HG03558 (cell line): ENCODE results near the gene VSIG10L.

Source experiments
- ATAC-seq: cut with Tn5 transposase; IDR thresholded peaks from one replicate; pipeline ENCODE4 v1.9.1; 2021; ENCODE audit warnings: moderate number of reproducible peaks; ENCODE audit not compliant: unreplicated experiment; ENCODE audit errors: extremely low read depth

The VSIG10L gene

DNA sequence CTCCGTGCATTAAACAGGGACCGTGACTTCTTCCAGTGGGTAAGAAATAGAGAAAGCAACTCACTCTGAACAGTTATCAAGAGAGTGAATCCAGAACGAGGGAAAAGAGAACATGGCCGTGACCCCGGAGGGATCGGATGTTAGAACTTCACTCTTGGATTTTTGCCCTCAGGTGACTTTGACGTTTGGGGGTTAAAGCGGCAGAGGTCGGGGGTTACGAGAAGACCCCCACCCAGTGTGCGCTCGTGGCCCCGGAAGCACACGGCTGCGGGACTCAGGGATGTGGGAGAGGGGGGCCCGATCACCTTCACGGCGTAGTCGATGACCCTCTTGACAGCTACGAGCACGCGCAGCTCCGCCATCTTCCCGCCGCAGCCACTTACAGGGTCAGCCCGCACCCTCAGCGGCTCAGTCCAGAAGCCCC is 24.0 kb upstream of the VSIG10L start, which contains the start of gene ETFB:
Gene ETFB, minus strand, starts transcription at position 424 of the 424 bp plus-strand sequence. Its CDS starts 62 bp downstream, at position 362.
- ATAC-seq = no peak

DNA sequence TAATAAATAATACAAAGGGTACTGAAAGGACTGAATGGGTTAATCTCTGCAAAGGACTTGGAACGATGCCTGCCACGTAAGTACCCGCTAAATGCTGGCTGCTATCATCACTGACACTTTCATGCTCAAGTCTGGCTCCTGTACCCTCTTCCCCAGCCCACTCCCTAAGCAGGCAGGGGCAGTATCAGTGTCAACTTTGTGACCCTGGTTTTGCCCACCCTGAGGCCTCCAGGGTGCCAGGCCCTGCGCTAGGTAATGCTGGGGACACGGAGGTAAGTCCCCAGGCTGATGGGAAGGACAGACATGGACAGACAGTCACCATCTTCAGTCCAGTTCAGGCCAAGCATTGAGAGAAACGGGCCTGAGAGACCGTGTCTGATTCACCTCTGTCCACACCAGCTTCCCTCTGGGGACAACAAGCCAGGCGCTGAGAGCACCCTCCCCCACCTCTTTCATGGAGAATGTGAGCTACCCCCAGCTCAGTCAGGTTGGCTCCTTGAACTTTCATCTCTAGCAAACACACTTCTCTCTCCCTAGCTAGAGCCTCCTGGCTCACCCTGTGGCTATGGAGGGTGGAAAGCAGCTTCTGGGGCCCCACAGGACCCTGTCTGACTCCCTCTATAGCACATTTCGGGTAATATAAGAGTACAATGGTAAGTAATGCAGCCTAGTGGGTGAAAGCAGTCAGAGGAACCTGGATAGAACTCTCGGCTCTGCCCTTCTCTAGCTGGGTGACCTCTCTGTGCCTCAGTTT is 23.4 kb upstream of the VSIG10L start:
- ATAC-seq = no peak

DNA sequence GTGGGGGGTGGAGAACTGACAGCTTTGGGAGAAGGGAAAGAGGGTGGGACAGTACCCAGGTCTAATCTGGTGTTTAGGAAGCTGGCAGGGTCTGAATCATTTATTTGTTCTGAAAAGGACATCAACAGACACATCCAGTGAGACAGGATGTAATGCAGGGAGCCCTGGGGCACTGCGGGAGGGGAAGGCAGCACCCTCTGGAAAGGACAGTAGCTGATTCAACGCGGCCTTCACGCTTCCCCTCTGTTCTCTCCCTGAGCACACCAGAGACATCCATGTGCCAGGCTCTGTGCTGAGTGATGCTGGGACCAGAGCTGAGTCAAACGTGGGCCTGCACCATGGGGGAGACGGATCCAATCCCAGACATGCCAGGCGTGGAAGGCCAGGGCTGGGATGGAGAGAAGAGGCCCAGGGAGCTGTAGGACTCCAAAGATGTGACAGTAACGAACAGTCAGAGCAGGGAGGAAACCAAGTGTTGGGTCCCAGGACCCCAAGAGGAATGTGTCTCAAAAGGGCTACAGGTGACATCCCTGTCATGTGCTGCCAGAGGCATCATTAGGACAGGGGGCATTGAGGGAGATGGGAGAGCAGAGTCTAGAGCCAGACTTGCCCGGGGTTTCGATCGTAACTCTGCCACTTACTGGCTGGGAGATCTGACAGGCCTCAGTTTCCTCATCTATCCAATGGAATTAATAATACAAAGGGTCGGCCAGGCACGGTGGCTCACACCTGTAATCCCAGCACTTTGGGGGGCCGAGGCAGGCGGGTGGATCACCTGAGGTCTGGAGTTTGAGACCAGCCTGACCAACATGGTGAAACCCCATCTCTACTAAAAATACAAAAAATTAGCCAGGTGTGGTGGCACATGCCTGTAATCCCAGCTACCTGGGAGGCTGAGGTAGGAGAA is 22.5 kb upstream of the VSIG10L start:
- no peak for ATAC-seq

DNA sequence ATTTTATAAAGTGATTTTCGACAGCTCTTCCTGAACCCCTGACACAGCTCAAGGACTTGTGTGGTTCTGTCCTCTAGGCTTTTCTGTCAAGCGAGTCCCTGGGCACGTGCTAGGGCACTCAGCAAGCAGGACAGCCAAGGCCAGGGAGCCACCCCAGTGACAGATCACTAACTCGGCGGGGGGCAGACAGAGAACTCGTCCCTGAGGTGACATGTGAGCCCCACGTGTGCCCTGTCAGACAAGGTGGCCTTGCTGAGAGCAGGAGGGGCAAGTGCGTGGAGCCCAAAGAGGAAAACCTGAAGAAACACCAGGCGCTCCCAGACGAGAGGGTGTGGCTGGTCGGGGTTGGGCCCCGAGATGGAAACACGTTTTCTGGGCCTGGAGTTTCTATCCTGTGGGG is 19.3 kb upstream of the VSIG10L start:
- ATAC-seq = no peak

DNA sequence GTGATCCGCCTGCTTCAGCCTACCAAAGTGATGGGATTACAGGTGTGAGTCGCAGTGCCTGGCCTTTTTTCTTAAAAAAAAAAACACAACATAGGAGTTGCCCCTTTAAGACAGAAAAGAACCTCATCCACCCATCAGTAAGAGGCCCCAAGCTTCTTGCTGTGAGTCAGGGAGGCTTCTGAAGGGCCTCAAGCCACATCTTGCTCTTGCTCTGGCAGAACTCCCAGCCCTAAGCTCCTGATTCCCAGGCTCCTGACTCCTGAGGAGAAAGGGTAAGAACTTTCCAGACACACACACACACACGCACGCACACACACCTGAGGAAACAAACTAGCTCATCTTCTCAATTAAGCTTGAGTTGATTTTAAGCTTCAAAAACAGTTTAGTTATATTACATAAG is 17.4 kb upstream of the VSIG10L start:
- ATAC-seq = no peak

DNA sequence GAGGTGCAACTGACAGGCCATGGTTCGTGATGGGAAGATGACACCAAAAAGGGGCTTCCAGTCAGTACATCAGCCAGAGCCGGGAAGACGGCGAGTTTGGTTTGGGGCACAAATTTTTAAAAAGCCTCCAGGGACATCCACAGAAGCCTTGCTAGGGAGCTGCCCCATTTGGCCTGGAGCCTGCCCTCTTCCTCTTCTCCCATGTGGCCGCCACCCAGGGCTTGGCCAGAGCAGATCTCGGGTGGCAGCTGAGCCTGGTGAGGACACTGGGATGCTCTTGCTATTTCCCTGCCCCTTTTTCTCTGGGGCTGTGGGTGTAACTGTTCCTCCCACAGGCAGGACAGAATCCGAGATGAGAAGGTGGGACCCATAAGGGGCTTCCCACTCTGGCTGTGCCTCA is 16.0 kb upstream of the VSIG10L start:
- no peak for ATAC-seq

DNA sequence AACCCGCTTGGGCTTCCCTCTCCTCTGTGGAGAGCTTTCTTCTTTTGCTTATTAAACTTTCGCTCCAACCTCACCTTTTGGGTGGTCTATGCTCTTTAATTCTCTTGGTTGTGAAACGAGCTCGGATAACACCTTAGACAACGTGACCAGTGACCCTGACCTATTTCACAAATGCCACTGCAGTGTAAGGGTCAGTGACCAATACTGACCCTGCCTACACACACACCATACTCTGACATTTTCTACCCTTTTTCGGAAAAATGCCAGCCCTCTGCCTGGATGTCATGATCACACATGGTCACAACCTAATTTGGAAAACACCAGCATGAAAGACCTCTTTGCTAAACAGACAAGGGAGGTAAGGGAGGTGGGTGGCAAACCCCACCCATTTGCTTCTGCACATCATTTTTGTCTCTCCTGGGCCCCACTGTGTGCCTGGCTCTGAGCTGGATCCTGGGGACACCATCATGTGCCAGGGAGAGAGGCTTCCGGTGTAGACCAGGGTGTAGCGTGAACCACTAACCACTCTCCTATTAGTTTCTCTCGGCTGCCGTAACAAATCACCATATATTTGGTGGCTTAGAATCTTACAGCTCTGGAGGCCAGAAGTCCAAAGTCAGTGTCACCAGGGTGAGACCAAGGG is 14.3 kb upstream of the VSIG10L start:
- ATAC-seq = no peak

DNA sequence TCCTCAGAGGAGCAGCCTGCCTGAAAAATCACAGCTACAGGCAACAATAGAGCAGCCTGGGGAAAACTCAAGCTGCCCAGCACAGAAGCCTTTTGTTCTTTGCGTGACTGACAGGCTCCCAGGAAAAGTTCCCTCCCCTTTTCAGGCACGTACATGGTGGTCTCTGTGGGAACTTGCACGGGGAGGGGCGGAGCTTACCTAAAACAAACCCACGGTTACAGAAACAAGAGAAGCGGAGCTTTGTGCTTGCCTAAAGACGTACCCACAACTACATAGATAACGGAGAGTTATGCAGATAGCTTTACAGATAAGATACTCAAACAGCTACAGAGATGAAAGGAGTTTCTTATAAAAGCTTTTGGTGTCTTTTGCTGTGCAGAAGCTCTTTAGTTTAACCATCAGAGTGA is 12.8 kb upstream of the VSIG10L start:
- ATAC-seq = no peak

DNA sequence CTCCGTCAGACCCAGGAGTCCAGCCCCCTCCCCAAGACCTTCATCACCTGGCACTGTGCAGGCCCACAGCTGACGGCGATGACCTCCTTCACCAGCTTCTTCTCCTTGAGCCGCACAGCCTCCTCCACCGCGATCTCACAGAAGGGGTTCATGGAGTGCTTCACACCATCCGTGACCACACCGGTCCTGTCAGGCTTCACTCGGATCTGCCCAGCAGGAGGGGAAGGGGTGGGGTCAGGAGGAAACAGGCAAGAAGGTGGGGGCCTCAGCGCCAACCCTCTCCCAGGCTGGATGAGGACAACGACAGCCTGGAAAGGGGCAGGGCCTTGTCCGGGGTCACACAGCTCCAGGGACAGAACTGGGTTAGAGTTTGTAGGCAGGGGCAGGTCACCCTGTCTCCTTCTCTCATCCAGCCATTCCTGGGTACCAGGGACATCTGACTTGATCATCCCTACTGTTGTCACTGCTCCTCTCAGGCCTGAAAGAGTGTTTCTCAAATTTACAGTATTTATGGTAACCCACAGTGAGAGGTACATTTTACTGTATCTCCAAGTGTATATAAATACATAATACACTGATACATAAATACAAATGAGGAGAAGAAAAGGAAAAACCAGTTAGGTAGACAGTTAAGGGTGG is 12.3 kb upstream of the VSIG10L start:
- ATAC-seq = no peak

DNA sequence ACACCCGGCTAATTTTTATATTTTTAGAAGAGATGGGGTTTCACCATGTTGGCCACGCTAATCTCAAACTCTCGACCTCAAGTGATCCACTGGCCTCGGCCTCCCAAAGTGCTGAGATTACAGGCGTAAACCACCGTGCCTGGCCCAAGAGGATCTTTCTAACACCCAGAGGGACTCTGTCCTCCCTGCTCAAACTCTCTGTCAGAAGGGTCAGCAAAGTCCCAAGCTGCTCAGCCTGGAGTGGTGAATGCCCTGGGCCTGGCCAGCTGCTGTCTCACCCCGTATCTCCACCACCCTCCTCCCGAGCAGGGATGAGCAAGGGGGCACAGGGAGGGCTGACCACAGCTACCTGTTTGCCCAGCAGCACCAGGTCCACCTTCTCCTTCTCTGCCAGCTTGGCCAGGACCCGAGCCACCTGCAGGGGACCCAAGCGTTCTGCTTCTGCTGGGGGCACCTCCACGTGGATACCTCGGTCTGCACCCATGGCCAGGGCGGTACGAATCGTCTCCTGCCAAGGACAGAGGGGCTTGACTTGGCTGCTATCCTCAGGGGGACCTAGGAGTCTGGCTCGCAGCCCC is 10.9 kb upstream of the VSIG10L start:
- no peak for ATAC-seq

DNA sequence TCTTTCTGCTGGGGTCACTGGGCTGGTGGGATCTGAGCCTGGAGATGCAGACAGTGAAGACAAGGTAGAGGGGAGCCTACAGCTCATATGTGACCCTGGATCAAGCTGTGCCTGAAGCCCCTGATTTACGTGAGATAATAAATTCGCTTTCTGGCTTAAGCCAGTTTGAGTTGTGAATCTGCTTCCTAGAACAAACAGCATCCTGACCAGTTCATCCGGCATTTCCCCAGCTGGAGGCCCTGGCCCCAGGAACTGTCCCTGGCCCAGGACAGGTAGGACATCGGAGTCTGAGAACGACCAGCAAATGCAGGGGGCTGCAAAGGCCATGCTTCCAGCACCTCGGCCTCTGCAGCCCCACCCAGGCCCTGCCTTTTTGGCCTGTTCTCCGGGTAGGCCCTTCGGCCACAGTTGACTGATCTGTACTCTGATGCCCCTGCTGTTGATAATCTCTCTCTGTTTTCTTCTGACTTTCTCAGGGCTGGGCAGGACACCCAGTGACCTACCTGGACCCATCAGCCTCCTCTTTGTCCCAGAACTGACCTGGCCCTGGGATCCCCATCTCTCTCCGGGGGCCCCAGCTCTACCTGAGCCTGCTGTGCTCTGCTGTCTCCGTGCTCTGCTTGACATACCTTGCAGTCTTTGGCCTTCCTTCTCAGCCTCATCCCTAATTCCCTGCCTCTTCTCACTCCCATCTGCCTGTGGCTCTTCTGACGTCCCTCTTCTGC is 9.5 kb upstream of the VSIG10L start:
- no peak for ATAC-seq

DNA sequence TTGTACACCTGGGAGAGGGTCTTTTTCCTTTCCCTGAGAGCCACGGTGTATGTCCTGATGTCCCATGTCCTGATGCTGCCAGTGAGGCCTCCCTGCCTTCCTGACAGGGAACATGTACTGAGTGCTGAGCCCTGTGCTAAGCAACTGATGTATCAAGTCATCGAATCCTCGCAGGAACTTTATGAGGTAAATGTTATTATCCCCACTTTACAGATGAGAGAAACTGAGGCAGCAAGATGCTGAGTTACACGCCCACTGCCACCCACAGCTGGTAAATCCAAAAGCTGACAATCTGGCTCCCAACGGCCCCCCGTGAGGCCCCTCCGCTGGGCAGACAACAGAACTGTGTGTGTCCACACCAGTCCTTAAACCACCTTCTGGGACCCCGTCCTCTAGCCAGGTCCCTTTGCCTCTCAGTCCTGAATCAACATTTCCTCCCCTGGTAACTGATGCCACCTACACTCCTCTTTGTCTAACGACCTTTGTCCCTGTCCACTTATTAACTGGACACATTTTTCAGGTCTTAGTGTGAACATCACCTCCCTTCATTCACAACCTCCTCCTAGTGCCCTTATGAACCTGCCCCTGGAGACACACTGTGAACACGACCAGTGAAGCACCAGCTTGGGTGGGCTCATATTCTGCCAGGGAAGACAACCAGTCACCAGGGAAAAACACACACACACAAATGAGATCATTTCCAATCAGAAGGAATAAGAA is 5.4 kb upstream of the VSIG10L start:
- ATAC-seq = no peak

DNA sequence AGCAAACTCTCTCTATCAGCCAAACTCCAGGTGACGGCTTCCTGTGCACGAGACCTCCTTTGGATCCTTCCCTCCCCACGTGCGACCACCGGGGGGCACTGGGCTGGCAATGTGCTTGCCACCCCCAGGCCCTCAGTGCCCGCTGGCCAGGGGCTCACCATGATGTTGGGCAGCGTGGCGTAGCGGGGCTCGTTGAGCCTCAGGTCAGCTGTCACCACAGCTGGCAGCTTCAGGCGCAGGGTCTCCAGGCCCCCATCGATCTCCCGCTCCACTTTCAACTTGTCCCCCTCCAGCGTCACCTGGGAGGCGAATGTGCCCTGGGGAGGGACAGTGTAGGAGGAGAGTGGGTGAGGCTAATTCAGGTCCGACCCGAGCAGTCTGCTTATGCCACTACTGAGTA is 4.8 kb upstream of the VSIG10L start:
- ATAC-seq = no peak

DNA sequence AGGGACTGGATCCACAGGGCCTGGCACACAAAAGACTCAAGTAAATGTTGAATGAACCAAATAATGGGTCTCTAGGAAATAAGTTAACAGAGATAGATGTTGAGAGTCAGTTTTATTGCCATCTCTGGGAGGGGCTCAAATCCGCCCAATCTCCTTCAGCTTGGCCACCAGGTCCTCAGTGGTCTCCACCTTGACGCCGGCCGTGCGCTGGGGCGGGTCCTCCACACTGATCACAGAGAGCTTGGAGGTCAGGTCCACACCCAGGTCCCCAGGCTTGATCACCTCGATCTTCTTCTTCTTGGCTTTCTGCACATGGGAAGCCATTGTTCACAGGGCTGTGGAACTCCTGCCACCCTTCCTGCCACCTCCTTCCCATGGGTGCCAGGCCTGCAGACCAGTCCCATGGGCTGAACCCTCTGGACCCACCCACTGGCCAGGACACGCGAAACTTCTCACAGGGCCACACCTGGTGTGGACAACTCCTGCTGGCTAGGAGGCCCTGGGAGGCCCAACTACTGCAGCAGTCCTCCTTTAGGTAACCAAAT is 3.2 kb upstream of the VSIG10L start:
- no peak for ATAC-seq

DNA sequence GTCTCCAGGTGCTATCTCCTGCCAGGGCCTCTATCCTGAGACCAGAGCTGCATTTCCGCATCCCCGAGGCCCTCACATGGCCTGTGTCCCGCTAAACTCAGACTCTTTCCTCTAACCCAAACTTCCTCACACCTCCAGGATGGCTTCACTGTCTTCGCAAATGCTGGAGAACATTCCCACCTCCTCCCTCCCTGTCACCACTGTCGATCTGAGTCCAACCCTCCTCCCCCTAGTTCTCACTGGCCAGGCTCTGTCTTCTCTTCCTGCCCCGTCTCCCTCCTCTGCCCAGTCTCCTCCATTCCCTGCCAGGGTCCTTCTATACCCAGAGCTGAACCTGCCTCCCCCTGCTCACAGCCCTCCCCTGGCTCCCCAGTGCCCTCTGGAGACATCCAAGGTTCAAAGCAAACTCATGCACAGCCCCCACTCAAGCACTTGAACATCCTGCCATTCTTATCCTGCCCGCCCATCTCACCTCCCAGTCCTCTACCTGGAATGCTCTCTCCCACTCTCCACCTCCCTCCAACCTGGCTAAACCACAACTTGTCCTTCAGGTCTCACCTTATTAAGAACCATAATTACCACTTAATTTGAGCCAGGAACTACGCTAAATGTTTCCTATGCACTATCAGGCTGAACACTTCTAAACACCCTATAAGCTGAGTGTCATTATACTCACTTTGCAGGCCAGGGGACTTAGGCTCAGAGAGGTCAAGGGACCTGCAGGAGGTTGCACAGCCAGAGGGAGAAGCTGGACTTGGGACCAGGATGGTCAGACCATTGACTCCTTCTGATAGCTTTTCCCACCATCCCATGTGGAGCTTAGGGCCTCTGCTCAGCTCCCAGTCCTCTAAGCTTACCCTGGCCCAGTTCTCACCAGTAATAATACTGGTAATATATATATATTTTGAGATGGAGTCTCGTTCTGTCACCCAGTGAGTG is 961 bp upstream of the VSIG10L start:
- no peak for ATAC-seq

DNA sequence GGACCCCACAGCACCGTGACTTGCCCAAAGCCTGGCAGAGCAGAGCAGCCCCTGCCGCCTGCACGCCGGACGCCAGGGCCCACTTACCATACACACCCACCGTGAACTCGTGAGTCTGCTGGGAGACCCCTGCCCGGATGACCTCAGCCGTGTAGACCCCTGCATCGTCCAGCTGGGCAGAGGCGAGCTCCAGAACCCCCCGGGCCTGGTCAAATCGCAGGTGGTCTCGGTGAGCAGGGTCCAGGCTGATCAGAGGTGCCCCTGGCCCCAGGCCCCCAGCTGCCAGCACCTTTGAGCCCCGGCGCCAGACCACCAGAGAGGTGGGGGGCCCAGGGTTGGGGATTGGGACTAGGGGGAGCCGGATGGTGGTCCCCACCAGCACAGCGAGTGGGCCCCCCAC is 873 bp downstream of the VSIG10L start:
- ATAC-seq = no peak
